Transverse colon (tissue), 3 donors: ENCODE results near the gene VWA5B1.

Experiments used
- POLR2A ChIP-seq: fragments of 450-650 bp; IDR thresholded peaks from one replicate; pipeline ENCODE4 v1.6.1; 2016; ENCODE audit warnings: antibody characterized with exemption, mild to moderate bottlenecking, moderate library complexity
- TF ChIP-seq, protein P1 (sequence below), 5 experiments: fragments of 200-600 bp in 3 of 5; fragments of 450-650 bp in 2 of 5; sonication (generic) in 3 of 5; IDR thresholded peaks; 1 replicate in 2 of 5; 2 replicates in 3 of 5; pipeline ENCODE4 v1.5.1; 2016 to 2017; ENCODE audit warnings: antibody characterized with exemption in 5 of 5, inconsistent platforms in 3 of 5, mild to moderate bottlenecking in 2 of 5, moderate library complexity in 1 of 5

DNA sequence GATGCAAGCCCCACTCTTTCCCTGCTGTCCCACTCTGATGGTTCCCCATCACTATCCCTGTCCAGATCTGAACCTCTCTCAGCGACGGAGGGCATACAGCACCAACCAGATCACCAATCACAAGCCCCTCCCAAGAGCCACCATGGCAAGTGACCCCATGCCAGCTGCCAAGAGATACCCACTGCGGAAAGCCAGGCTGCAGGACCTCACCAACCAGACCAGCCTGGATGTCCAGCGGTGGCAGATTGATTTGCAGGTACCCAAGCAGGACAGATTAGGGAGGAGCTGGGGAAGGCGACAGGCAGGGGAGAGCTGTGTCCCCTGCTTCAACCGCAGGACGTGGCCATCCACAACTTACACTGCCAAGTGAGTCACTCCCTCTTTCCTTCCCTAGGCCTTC lies 46.9 kb downstream of the VWA5B1 start:
- TF ChIP-seq, protein P1, sequence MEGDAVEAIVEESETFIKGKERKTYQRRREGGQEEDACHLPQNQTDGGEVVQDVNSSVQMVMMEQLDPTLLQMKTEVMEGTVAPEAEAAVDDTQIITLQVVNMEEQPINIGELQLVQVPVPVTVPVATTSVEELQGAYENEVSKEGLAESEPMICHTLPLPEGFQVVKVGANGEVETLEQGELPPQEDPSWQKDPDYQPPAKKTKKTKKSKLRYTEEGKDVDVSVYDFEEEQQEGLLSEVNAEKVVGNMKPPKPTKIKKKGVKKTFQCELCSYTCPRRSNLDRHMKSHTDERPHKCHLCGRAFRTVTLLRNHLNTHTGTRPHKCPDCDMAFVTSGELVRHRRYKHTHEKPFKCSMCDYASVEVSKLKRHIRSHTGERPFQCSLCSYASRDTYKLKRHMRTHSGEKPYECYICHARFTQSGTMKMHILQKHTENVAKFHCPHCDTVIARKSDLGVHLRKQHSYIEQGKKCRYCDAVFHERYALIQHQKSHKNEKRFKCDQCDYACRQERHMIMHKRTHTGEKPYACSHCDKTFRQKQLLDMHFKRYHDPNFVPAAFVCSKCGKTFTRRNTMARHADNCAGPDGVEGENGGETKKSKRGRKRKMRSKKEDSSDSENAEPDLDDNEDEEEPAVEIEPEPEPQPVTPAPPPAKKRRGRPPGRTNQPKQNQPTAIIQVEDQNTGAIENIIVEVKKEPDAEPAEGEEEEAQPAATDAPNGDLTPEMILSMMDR (IDR thresholded peaks at IDR 0.05), result no peak
- TF ChIP-seq POLR2A, result no peak
